Gastrocnemius medialis (tissue), 4 donors: Measurements from ENCODE around the gene MACROH2A2. TPM values are rescaled to one million over a fixed set of nuclear protein-coding genes. Genes with fewer than 3 reads are reported as not detected.

Experiments used
- ATAC-seq, 2 donors: fragments of 150-250 bp; one replicate each; pipeline ENCODE4 v1.9.1; 2016
- DNase-seq, 2 donors: peaks; one replicate each; pipeline ENCODE4 v3.0.0-alpha.2; 2019
- H3K27ac ChIP-seq, 4 donors: fragments of 200-600 bp; sonication (generic); 1 replicate in 1 of 4; 2 replicates in 3 of 4; pipeline ENCODE4 v1.5.1; 2016 to 2018; ENCODE audit warnings: mild to moderate bottlenecking in 2 of 4, moderate library complexity in 1 of 4
- H3K27me3 ChIP-seq, 3 donors: fragments of 200-600 bp; sonication (generic) in 2 of 3; 1 replicate in 1 of 3; 2 replicates in 2 of 3; pipeline versions ENCODE4 v1.5.1 to v1.6.0; 2016 to 2019; ENCODE audit warnings: mild to moderate bottlenecking in 1 of 3, moderate library complexity in 1 of 3
- H3K36me3 ChIP-seq, 2 donors: fragments of 200-600 bp; sonication (generic) in 1 of 2; one replicate each; pipeline ENCODE4 v1.5.1; 2017 to 2018
- H3K4me1 ChIP-seq, 2 donors: fragments of 200-600 bp; sonication (generic) in 1 of 2; one replicate each; pipeline ENCODE4 v1.5.1; 2016 to 2017; ENCODE audit warnings: mild to moderate bottlenecking in 2 of 2
- H3K4me3 ChIP-seq, 4 donors: fragments of 200-600 bp; sonication (generic) in 3 of 4; 1 replicate in 1 of 4; 2 replicates in 3 of 4; pipeline ENCODE4 v1.5.1; 2016 to 2019; ENCODE audit warnings: mild to moderate bottlenecking in 2 of 4
- H3K9me3 ChIP-seq, 3 donors: fragments of 200-600 bp; sonication (generic) in 2 of 3; 1 replicate in 1 of 3; 2 replicates in 2 of 3; pipeline ENCODE4 v1.5.1; 2016 to 2019
- CTCF ChIP-seq, 5 experiments: fragments of 450-650 bp in 3 of 5; fragments of 200-600 bp in 2 of 5; sonication (generic) in 2 of 5; IDR thresholded peaks in 4 of 5; conservative IDR thresholded peaks in 1 of 5; 1 replicate in 4 of 5; 2 replicates in 1 of 5; pipeline ENCODE4 v1.5.1; 2016 to 2019; ENCODE audit warnings: antibody characterized with exemption in 5 of 5, mild to moderate bottlenecking in 3 of 5, moderate library complexity in 3 of 5
- POLR2A ChIP-seq, 2 donors: fragments of 450-650 bp; IDR thresholded peaks; one replicate each; pipeline ENCODE4 v1.6.1; 2017; ENCODE audit warnings: antibody characterized with exemption in 2 of 2, mild to moderate bottlenecking in 2 of 2, moderate library complexity in 2 of 2
- in situ Hi-C, 4 donors: fragments of 200-750 bp; cut with MboI; loops; one replicate each; pipeline versions ENCODE4 v1.15.0 to v1.8.0; 2017; ENCODE audit warnings: low sequenced_read_pairs in 4 of 4
- intact Hi-C: fragments of 100-400 bp; cut with DNase I; formaldehyde crosslinking; loops from one replicate; pipeline ENCODE4 v1.15.1; 2023; ENCODE audit warnings: low total_unique reads
- total RNA-seq, 4 donors: library from RNA; depleted of rRNA; stranded (reverse); fragments of >200 nt; gene quantifications; one replicate each; pipeline versions ENCODE4 v1.1.0 to v1.2.3, GENCODE V29; 2016

MACROH2A2 gene
- total RNA-seq = 1 to 10 TPM in 3 of 4 donors, under 1 TPM in 1; 0.53 to 5.2 (median 4.3) TPM

GRCh38 chr10:70052462-70053217, at the start of gene MACROH2A2:
Gene MACROH2A2, plus strand, starts transcription at chr10:70052846. Its CDS starts 22,813 bp downstream, at chr10:70075659.
- Histone ChIP-seq H3K27me3 (peaks cover 0 to 4% (median 0%) of the 10 kb centered on the region in 3 donors), H3K9me3 (no peaks in the 10 kb centered on the region), H3K4me1 (peaks cover 0 to 6% of the 10 kb centered on the region in 2 donors), H3K36me3 (no peaks in the 10 kb centered on the region), H3K4me3 (peak within 1 kb of the TSS; percentile 64 to 80 (median 75)), H3K27ac (peak within 1 kb of the TSS in 2 of 4 donors; percentile 58 to 66)
- DNase-seq (peak in 1 of 2 donors; percentile 22), ATAC-seq (peak; percentile 84 to 91)
- in situ Hi-C loops (no loop called here), intact Hi-C loops (no loop called here)
- TF ChIP-seq CTCF (IDR thresholded peaks at IDR 0.05 in 4 of 5, conservative IDR thresholded peaks at IDR 0.05 in 1 of 5) = peak in 2 of 5 experiments; percentile 21 to 23
- TF ChIP-seq POLR2A (IDR thresholded peaks at IDR 0.05) = no peak

DNA sequence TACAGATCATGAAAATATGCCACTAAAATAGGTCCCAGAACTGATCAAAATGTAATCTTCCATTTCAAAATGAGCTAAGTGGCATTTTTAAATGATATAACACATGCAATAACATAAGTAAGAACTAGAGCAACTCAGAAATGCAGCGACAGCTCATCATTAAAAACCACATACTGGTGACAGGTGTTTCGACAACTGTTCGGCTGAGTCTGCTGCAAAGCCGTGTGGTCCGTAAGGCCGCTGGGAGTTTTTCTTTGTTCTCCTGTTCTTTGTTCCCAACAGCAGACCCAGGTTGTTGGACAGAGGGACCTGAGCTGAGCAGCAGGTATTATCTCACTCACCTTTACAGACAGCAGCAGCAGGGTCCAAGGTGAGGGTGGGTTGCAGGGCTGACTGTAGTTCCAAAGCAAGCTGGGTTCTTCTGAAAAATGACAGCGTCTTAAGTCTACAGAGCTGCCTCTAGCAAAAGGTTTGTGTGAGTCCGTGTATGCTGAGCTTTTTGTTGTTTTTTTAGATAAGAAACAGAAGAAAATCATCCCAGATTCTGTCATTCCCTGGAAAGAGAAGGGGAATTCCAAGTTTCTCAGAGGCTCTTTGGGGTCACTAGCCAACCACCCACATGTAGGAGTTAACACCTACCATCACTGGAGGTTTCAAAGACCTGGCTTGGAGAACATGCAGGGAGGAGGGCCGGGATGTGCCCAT, 45.4 kb upstream of the MACROH2A2 start:
- no peak for TF ChIP-seq POLR2A (IDR thresholded peaks at IDR 0.05)
- TF ChIP-seq CTCF (IDR thresholded peaks at IDR 0.05 in 4 of 5, conservative IDR thresholded peaks at IDR 0.05 in 1 of 5) = no peak
- H3K36me3 ChIP-seq = no peaks in the 10 kb centered on the region

DNA sequence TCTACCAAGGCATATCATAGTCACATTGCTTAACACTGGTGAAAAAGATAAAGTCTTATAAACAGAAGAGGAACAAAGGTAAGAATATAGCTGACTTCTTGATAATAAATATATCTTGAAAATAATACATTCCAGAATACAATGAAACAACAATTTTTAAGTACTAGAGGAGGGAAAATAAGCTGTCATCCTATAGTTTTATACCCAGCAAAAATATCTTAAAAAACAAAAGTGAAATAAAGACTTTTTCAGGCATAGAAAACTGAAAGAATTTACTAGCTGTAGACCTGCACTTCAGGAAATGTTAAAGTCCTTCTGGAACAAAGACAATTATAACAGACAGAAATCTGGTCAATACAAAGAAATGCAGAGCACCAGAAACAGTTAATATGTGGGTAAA, 21.4 kb upstream of the MACROH2A2 start:
- TF ChIP-seq CTCF (IDR thresholded peaks at IDR 0.05 in 4 of 5, conservative IDR thresholded peaks at IDR 0.05 in 1 of 5) (no peak), POLR2A (IDR thresholded peaks at IDR 0.05) (no peak)
- Histone ChIP-seq H3K27ac (no peak overlapping the region), H3K27me3 (no peaks in the 10 kb centered on the region), H3K36me3 (no peaks in the 10 kb centered on the region), H3K9me3 (no peaks in the 10 kb centered on the region), H3K4me1 (no peaks in the 10 kb centered on the region), H3K4me3 (no peak overlapping the region)
- intact Hi-C loops (no loop called here), in situ Hi-C loops (no loop called here)
- no peak for DNase-seq
- no peak for ATAC-seq

More for the DNA sequence above, 45.4 kb upstream of the MACROH2A2 start:
- in situ Hi-C loops (no loop called here), intact Hi-C loops (no loop called here)
- H3K4me1 ChIP-seq = no peaks in the 10 kb centered on the region
- DNase-seq (no peak), ATAC-seq (no peak)
- H3K4me3 ChIP-seq = no peak overlapping the region
- no peaks in the 10 kb centered on the region for H3K9me3 ChIP-seq
- no peaks in the 10 kb centered on the region for H3K27me3 ChIP-seq
- no peak overlapping the region for H3K27ac ChIP-seq

- no peak overlapping the region for H3K27ac ChIP-seq
Measured at GRCh38 chr10:70032667-70033289, 19.9 kb upstream of the MACROH2A2 start.

More at GRCh38 chr10:70032667-70033289, 19.9 kb upstream of the MACROH2A2 start:
- H3K36me3 ChIP-seq = no peaks in the 10 kb centered on the region
- intact Hi-C loops (no loop called here), in situ Hi-C loops (no loop called here)
- no peak for TF ChIP-seq CTCF (IDR thresholded peaks at IDR 0.05 in 4 of 5, conservative IDR thresholded peaks at IDR 0.05 in 1 of 5)
- TF ChIP-seq POLR2A (IDR thresholded peaks at IDR 0.05) = no peak
- no peaks in the 10 kb centered on the region for H3K27me3 ChIP-seq
- no peak for ATAC-seq
- no peak for DNase-seq
- H3K4me1 ChIP-seq = no peaks in the 10 kb centered on the region
- no peaks in the 10 kb centered on the region for H3K9me3 ChIP-seq
- H3K4me3 ChIP-seq = no peak overlapping the region
